Measurements from ENCODE around the gene HYDIN.
"Not testable (repeated sequence)": the region's sequence is repeated elsewhere in the genome, so short reads cannot be mapped to it uniquely, and the experiment has no call there.

Gene HYDIN

GRCh38 chr16:71105881-71106280 lies 124.6 kb downstream of the HYDIN start:
- not testable (repeated sequence) for DNase-seq (ENCODE audit: low spot score)

GRCh38 chr16:71083573-71083972 lies 146.9 kb downstream of the HYDIN start:
- DNase-seq (ENCODE audit: low spot score): not testable (repeated sequence)

DNA sequence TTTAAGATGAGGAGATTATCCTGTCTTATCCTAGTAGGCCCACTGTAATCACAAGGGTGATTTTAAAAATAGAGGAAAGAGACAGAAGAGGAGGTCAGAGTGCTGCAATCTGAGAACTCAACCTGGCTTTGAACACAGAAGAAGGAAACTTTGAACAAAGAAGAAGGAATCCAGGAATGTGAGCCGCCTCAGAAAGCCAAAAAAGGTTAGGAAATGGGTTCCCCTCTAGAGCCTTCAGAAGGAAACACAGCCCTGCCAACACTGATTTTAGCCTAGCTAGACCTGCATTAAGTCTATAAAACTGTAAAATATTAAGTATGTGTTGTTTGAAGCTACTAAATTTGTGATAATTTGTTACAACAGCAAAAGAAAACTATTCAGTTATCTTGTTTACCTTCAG lies 149.7 kb downstream of the HYDIN start:
- DNase-seq (ENCODE audit: low spot score): not testable (repeated sequence)

GRCh38 chr16:71080262-71080661 lies 150.3 kb downstream of the HYDIN start:
- DNase-seq (ENCODE audit: low spot score): not testable (repeated sequence)

DNA sequence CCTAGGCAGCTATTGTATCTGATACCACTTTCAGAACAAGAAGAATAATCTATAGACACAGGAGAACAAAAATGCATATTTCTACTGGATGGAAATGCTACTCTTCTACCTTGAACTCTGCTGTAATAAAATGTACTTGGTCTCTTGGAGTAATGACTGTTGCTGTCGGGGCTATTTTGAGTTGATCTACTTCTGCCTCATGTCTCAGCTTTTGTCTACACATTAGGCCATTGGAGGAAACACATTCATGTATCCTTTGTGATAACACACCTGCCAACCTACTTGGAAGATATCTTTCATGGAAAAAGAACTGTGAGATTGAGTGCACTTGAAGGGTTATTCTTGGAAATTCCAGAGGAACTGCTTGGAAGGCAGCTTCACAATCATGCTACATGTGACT lies 159.9 kb downstream of the HYDIN start:
- not testable (repeated sequence) for DNase-seq (ENCODE audit: low spot score)

GRCh38 chr16:71069842-71070241 lies 160.7 kb downstream of the HYDIN start:
- DNase-seq (ENCODE audit: low spot score): not testable (repeated sequence)

DNA sequence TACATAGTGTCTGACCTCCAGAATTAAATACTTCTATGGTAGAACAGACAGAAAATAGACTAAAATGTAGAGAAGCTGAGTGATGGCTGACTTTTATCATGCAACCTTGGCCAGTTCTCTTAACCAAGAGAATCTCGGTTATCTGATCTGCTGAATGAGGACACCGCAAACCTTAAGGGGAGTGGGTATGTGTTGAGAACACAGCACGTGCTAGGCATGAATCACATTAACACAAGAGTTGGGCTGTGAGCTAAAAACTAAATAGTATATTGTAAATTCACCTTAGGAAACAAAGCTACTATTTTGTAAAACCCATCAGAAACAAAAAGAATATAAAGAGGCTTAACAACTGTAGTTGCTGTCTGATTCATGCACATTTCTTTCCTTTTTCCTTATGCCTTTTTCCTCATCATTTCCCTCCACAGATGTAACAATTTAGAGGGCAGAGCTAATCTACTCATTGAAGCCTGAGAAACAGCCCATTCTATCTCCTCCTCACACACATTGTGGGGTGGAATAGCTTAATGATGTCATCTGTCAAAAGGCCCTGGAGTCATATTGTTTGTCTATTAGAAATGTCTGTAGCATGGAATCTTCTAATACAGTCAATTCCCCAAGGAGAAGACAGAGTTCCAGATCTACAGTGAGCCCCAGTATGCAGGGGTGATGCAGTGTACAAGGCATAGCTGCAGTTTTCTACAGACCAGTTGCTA lies 176.5 kb downstream of the HYDIN start:
- DNase-seq (ENCODE audit: low spot score): not testable (repeated sequence)

DNA sequence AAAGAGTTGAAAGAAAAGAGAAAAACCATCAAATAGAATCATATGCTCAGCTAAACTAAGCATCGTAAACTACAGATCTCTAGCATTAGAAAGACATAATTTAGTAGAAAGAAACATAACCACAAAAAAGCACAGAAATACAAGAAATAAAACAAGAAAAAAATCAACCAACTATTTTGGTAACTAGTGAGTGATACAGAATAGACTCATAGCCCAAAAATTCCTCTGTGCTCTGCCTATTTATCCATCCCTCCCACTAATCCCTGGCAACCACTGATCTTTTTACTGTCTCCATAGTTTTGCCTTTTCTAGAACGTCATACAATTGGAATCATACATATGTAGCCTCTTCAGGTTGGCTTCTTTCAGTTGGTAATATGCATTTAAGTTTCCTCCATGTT lies 180.2 kb downstream of the HYDIN start:
- not testable (repeated sequence) for DNase-seq (ENCODE audit: low spot score)

DNA sequence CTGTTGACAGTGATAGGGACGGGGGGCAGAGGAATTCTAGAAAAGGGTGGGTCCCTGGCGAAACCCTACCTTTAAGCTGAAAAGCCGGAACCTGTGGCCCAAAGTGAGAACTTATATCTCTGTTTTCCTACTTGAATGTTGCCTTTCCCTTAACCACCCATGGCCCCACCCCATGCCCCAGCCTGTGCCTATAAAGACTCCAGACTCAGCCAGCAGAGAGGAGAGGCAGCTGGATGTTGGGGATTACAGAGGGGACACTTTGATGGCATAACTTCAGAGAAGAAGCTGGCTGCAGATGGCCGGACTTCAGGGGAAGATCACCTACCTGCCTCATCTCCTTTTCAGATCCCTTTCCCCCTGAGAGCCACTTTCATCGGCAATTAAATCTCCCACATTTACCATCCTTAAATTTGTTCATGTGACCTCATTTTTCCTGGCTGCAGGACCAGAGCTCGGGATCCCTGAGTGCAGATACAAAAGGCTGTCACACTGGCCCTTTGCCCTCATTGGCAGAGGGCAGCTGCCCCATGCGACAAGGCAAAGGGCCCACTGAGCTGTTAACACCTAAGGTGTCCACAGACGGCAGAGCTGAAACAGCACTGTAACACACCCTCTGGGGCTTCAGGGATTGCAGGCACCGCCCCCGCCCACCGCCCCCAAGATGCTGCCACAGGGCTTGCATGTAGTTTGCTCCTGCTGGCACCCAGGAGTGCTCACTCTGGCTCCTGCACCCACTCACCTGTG lies 191.0 kb downstream of the HYDIN start:
- not testable (repeated sequence) for DNase-seq (ENCODE audit: low spot score)

DNA sequence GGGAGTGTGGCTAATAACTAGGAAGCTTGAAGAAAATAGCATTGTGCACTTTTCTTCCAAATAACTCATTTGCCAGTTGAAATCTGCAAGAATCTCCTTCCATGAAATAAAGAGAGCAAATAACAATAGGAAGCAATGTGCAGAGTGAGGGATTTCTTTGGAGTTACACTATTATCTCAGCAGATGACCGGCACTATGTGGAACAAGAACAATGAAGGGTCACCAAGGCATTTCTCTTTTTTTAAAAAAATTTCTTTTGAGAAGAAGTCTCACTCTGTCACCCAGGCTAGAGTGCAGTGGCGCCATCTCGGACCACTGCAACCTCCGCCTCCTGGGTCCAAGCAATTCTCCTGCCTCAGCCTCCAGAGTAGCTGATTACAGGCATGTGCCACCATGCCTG lies 192.1 kb downstream of the HYDIN start:
- DNase-seq (ENCODE audit: low spot score): not testable (repeated sequence)

- DNase-seq (ENCODE audit: low spot score): not testable (repeated sequence)
Observed at GRCh38 chr16:71037987-71038386, 192.5 kb downstream of the HYDIN start.

DNA sequence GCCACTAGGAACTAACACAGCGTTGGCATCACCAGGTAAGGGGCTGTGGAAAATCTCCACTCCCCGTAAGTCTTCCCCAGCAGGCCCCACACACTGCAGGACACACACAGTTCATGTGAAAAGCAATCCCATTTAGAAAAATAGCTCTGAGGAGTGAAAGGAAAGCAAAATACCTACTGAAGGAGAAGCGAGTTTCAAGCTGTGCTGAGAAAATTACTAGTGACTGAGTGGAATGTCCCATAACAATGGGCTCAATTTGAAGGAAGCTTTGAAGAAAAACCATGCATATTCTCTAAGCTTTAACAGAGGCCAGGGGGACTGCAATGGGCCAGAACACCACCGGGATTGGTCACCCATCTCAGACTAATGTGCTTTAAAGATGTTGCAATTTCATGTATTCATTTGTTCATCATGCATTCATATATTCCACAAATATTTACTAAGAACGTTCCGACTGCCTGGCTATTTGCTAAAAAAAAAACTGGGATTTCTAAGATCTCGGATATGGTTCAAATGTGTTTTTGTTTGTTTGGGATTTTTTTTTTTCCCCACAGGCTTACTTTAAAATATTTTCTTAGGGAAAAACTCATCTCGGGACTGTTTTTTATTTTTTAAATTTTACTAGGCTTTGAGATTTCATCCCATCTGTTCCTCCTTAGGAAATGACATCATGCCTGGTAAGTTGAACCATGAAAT lies 202.3 kb downstream of the HYDIN start:
- DNase-seq (ENCODE audit: low spot score): not testable (repeated sequence)

GRCh38 chr16:71027511-71027910 lies 203.0 kb downstream of the HYDIN start:
- DNase-seq (ENCODE audit: low spot score): not testable (repeated sequence)

- not testable (repeated sequence) for DNase-seq (ENCODE audit: low spot score)
Observed at GRCh38 chr16:71023851-71024439, 206.6 kb downstream of the HYDIN start.

DNA sequence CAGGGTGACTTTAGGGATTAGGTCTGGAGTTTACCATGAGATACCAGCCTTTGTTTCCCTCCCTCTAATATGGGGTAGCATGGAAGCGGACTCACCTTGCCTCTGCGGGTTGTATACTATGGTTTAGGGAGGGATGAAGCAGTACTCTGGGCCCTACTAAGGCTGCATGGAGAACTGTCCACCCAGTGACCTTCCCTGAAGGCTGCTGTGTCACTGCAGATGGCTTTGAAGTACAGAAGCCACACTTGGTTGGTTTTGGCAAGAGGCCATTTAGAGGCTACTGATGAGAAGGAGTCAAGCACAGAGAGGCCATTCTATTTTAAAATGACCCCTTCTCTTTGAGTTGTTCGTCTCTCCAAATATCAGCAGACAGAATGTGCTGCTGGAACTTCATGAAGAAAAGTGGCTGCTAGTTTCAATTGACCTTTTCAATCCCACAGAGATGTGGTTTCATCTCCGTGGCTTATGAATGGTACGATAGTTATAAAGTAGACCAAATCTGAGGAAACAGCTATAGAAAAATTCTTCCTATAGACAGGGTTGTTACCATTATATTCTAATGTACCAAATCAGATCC lies 208.5 kb downstream of the HYDIN start:
- not testable (repeated sequence) for DNase-seq (ENCODE audit: low spot score)

GRCh38 chr16:71019067-71019682 lies 211.3 kb downstream of the HYDIN start:
- DNase-seq (ENCODE audit: low spot score): not testable (repeated sequence)

- not testable (repeated sequence) for DNase-seq (ENCODE audit: low spot score)
Observed at GRCh38 chr16:71015419-71015818, 215.1 kb downstream of the HYDIN start.

DNA sequence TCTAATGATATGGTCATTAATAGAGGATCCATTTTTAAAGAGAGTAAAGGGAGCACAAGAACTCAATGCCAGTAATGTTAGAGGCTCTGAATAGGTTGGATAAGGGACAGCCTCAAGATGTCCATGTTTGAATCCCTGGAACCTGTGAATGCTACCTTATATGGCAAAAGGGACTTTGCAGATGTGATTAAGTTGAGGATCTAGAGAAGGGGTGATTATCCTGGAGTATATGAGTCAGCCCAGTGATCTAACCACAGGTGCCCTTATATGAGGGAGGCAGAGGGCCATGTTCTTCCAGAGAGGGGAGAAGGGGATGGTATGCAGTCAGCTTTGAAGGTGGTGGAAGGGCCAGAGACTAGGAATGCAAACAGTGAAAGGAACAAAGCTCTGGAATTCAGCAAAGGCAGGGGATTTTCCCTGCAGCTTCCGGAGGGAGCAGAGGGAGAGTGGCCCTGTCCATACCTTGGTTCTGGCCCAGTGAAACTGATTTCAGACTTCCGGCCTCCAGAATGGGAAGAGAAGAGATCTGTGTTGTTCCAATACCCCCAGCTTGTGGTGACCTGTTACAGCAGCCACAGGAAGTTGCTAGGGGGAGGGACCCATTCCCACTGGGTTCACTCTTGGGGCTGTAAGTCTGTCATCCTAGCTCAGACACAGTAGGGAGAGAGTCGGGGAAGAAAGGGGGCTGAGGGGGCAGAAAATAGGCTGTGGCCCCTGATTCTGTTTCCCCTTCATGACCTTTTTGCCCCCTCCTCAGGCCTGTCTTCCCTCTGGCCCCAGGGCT lies 220.9 kb downstream of the HYDIN start:
- DNase-seq (ENCODE audit: low spot score): not testable (repeated sequence)

DNA sequence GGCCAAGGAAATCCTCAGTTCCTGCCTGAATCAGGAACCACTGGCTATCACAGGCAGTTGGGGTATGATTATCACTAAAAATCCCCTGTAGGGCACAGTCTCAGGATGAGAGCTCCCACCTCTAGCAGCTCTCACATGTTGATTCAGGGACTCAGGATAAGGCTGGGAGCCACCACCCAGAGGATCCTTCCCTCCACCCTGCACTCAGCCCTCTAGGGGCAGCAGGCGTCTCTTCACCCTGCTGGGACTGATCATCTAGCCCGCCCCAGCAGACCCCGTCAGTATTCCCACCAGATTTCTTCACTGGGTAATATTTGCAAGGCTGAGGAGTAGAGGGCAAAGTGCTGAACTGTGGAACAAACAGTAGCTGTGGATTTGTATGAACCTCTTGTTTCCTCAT lies 224.0 kb downstream of the HYDIN start:
- DNase-seq (ENCODE audit: low spot score): not testable (repeated sequence)

GRCh38 chr16:70999735-71000134 lies 230.8 kb downstream of the HYDIN start:
- DNase-seq (ENCODE audit: low spot score): not testable (repeated sequence)

DNA sequence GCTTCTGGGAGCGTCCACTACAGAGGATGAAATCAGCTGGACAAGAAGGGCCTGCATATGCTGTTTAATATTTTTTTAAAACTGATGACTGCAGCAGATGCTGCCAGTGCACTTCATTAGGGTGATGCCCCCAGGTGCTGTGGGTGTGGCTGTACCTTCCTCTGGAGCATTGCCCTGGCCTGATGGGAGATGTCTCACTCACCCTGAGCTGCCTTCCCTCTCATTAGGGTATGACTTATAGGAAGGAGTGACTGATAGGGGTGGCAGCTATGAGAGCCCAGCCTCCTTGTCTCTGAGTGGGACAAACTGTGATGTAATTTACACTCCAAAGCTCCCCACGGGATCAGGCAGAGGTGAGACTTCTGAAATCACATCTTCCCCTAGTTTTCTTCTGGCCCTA lies 234.7 kb downstream of the HYDIN start:
- DNase-seq (ENCODE audit: low spot score): not testable (repeated sequence)

All from hematopoietic multipotent progenitor cell treated with erythropoietin and hydrocortisone succinate and interleukin-3 and kit ligand, for 17 days (in vitro differentiated cells).